ENCODE measurements around the gene COL23A1.

The COL23A1 gene

DNA sequence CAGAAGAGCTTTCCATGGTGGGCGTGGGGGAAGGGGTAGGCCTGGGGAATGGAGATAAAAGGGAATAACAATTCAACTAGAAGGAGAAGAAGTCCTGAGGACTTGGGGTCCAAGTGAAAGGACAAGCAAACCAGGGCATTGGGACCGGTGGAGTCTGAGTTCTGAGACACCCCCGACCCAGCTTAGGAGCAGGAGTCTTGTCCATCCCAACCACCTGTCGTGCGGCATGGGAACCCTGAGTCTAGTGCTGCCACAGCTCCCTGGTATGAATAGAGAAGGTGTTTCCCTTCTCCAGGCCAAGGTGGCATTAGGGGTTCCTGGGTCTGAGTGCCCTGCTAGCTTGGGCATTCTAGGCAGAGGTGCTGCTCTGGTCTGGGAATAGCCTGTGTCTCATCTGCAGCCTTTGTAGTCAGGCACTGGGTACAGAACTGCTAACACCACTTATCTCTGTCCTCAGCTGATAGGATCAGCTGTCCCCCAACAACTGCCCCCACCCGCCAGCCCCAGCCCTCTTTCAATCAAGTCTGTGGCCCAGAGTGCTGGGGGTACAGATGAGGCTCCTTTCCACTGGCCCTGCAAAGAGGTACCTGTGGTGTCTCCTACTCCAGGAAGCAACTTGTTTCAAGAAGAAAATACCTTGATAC lies 375.9 kb downstream of the COL23A1 start:
- no peak for DNase-seq

DNA sequence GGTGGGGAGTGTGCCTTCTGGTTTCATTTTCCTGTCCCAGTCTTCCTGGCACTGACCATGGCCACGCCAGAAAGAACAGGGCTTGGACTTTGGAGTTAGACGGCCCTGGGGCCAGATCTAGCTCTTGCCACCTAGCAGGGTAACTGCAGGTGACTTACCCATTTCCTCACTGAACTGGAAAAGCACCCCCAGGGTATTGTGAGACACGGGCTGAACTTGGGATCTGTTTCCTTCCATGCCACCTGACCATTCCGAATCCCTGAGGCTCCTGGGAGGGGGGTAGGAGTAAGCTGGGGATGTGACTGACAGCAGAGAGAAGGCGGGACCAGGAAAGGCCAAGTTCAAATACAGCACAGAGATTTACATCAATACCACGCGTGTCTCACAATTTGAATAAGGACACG lies 376.4 kb downstream of the COL23A1 start:
- no peak for DNase-seq

- DNase-seq: no peak
Measured at GRCh38 chr5:178213003-178213461, 377.2 kb downstream of the COL23A1 start.

DNA sequence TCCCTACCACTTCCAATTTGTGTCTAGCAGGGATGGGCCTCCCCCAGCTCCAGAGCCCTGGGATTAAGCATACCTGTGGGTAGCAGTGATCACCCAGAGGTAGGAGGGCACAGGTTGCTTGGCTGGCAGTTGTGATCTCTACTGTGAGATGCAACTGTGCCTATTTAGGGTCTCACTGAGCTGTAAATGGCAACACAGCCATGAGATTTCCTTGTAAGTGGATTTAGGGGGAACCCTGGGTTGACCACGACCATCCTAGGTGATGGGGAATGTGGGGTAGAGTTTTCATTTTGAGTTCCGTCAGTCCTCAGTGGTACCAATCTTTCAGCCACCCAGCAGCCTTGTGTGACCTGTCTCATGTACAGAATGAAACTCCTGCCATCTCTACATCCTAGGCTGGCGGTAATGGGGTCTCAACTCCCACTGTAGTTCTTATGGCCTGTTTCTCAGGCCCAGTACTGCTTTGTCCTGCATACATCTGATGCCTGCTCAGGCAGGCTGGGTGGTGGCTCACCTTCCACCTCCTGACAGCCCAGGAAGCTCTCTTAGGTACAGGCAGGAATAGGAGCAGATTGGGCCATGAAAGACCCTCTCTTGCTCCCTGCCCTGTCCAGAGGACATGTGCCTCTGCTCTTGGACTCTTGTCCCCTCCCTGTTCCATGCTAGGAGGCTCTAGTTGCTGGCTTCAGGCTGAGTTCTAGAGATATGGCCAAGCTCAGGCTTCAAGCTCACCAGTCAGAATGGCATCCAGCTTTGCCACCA lies 377.8 kb downstream of the COL23A1 start:
- DNase-seq: no peak

DNA sequence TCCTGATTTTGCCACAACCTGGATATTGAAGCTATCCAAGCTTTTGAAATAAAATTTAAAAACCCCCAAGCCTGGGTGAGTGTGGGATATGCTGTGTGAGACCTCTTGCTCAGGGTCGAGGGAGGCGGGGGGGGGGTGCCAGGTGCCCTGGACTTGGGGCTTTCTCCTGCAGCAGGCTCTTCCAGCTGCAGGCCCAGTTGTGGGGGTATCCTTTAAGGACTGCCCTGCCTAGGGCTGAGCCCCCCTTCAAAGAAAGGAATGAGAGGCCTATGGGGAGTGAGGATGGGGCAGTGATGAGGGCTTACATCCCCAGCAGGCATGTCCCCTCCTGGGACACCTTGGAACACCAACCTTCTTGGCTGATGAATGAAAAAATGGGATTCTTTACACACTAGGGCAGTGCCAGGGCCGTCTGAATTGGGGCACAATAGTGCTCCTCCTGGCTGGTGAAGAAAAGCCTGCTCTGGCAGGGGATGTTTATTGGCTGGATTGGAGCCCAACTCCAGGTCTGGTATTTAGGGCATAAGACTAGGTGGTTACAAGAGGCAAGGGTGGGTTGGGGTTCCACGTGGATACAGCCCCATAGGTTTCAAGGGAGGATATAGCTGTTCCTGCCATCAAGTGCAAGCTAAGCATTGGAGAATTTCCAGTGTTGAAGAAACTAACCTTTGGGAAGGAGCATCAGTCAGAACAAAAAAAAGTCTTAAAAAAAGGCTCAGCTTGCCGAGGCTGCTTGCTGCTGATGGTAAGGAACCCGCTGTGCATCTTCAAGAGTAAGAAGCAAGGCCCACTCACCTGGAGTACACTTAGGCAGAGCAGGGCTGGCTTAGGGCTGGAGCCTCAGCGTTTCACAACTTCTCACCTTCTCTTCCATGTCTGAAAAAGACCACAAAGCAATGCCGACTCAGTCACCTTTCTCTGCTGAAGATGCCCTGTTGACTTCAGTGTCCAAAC lies 378.8 kb downstream of the COL23A1 start:
- DNase-seq: no peak

DNA sequence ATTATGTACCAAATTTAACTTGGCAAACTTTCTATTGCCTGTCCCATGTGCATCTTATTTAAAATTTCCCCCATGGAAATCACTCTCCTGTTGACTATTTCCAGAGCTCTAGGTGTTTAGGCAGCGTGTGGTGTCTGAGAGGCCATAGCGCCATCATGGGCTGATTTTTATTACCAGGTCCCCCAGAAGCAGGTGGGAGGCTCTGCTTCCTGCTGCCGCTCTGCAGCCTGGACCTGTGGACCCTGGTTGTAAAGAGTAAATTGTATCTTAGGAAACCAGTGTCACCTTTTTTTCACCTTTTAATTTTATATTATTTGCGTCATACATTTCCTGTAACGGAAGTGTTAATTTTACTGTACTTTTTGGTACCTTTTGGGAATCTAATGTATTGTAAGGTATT lies 379.5 kb downstream of the COL23A1 start:
- DNase-seq: no peak

GRCh38 chr5:178210073-178210535 lies 380.1 kb downstream of the COL23A1 start:
- no peak for DNase-seq

DNA sequence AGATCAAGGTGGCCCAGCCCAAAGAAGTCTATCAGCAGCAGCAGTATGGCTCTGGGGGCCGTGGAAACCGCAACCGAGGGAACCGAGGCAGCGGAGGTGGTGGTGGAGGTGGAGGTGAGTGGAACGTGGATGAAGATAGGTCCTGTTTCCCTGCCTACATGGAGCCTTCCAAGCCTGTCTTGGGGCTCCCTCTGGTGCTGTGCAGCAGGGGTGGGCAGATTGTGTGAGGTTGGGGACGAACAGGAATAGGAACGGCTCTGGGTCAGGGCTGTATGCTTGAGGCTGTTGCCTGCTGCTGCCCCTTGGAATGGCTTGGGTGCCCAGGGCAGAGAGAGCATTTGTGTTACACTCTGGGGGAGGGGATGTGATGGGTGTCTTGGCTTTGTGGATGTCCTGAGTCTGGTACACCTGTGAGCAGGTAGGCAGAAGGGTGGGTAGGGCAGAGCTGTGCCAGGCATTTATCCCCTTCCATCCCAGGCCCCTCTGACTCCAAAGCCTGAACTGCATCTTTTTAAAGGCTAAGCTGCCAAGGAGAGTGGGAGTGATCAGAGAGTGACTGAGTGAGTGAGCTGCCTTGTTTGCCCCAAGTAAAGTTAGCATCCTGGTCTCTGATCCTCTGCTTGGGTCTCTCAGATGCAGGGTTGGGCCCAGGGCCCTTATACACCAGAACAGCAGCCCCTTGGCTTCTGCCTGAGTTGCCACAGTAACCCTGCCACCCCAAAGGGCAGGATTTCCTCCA lies 380.7 kb downstream of the COL23A1 start:
- DNase-seq: no peak

DNA sequence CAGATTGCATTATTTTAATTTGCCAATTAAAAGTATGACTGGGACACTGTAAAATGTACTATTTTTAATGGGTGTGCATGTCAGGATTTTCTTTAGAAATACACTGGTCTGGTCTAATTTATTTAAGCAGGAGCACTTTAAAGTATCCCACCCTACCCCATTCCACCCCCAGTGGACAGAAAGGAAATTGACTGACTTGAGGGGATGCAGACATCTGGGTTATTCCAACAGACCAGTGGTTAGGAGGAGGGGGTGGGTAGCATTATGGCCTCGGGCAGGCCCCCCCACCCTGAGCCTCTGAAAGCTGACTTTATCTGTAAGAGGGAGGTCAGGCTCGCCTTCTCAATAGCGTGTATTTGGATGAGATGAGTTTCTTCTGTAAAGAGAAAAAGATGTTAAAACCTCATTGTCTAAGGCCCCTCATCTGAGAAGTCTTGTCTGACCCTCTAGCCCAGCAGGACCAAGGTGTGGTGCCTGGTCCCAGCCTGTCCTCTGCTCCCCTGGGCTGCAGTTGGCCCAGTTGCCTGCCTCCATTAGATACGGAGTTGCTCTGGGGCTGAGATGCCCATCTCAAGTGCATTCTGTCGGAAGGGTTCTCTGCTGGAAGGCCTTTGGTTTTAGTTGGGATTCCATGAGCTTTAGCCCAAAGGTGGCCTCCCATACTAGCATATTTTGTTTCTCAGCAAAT lies 381.5 kb downstream of the COL23A1 start:
- DNase-seq: no peak

DNA sequence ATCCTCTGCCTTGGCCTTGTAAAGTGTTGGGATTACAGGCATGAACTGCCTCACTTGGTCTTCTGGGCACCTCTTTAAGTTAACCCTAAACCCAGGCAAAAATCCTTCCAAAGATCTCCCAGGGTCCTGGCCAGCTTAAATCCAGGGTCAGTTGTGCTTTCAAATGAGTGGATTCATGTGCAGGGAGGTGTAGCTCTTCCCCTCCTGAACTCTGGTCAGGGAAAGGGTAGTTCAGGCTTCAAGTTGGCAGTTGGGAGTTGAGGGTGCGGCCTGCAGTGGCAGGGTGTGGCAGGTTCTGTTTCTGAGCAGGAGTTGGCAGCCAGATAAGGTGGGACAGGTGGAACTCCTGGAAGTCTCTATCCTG lies 382.3 kb downstream of the COL23A1 start:
- DNase-seq: no peak

DNA sequence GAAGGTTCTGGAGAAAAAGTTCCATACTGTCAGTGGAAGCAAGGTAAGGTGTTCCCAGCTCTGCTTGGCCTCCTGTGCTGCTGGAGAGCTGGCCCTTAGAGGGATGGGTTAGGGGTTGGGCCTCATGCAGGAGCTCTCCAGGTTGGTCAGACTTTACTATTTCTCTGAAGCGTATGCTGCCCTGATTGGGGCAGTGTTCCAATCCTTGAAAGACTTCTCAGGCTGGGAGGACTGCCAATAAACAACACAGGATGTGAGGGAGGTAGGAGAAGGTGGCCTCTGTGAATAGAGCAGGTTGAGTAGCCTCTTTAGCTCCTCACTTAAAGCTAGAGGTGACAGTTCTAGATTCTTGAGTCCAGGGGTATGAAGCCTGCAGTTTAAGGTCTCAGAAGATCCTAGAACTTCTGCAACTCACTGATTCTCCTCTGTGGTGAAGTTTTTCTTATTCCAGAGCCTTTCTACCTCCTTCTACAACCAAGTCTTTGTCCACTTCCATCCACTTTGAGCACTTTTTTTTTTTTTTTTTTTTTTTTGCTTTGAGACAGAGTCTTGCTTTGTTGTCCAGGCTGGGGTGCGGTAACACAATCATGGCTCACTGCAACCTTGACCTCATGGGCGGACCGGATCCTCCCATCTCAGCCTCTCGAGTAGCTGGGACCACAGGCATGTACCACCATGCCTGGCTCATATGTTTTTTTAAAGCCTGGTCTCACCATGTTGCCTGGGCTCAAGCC lies 382.8 kb downstream of the COL23A1 start:
- DNase-seq: no peak

- peak; percentile 32 for DNase-seq
Measured at GRCh38 chr5:178206166-178207101, 383.8 kb downstream of the COL23A1 start.

DNA sequence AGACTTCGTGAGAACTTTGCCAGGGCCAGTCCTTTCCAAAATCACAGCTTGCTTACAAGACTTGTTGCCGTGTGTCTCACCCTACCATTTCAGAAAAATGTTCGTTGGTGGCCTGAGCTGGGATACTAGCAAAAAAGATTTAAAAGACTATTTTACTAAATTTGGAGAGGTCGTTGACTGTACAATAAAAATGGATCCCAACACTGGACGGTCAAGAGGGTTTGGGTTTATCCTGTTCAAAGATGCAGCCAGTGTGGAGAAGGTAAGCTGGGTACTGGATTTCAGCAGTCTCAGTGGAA lies 384.5 kb downstream of the COL23A1 start:
- no peak for DNase-seq

GRCh38 chr5:178204935-178205748 lies 385.1 kb downstream of the COL23A1 start:
- DNase-seq: peak; percentile 72

DNA sequence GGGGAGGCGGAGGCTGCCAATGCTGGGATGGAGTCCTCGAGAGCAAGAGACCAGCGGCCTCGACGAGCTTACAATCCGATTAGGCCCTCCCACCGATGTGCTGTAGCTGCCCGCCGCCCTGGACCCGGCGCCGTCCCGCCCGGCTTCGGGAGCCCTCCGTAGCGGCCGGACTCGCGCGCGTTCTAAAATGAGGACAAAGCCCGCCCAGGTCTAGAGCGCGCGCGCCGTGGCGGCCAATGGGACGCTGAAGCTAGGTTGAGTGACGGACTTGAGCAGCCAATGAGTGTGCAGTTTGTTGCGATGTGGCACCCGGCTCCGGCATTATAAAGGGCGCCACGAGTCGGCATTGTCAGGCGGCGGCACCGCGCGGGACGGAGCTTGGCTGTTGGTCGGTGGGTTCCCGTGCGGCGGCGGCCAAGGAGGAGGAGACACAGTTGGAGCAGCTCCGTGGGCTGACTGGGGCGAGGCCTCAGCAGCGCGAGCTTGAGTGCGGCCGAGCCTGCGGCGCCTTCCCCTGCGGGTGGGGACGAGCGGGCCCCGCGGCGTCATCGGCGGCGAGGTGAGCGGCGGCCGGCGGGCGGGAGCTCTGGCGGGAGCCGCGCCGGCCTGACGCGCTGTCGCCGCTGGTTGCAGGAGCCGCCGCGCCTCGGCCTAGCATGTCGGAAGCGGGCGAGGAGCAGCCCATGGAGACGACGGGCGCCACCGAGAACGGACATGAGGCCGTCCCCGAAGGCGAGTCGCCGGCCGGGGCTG lies 385.8 kb downstream of the COL23A1 start, which contains the start of gene HNRNPAB:
Gene HNRNPAB, plus strand, starts transcription at position 352 of the 753 bp plus-strand sequence. Its CDS starts 305 bp downstream, at position 657.
- peak; percentile 97 for DNase-seq

DNA sequence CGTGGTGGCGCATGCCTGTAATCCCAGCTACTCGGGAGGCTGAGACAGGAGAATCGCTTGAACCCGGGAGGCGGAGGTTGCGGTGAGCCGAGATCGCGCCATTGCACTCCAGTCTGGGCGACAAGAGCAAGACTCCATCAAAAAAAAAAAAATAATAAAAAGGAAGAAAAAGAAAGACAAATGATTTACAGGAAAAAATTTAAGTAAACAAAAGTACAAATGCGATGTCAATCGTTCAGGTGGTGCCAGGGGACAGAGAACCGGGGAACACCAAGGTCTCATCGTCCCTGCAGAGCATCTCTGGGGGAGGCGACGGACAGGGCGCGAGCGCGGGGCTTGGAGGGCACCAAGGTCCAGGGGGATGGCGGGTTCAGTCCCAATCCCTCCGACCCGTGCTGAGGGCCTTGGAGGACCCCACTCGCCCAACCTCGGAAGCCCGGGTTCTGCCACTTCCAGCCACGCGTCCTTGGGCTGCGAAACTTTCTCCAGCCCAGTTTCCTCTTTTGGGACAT lies 386.5 kb downstream of the COL23A1 start:
- no peak for DNase-seq

DNA sequence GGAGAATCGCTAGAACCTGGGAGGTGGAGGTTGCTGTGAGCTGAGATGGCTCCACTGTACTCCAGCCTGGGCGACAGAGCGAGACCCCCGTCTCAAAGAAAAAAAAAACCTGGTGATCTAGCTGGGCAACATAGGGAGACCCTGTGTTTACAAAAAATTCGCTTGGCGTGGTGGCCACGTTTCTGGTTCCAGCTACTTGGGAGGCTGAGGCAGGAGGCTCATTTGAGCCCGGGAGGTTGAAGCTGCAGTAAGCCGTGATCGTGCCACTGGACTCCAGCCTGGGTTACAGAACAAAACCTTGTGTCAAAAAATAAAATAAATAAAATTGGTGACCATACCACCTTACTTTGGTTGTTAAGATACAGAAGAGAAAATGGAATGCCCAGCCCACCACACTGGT lies 387.7 kb downstream of the COL23A1 start:
- no peak for DNase-seq

DNA sequence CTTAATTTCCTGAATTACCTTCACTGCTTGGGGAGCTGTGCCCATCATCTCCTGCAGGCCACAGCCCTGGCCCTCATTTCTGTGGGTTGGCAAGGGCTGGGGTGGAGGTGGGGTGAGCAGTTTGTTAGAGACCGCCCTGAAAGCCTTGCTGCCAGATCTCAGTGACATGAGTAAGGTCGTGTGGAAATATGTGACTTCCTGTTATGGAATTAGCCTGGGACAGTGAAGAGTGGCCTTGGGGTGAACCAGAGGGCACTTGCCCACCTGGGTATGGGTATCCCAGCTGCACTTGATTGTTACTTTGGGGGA lies 388.3 kb downstream of the COL23A1 start:
- no peak for DNase-seq
